Loucy (cell line): ENCODE measurements around the gene GAREM1.
A peak's percentile ranks its signal among the peaks of the same experiment; 100 is the strongest.

Experiments
- EZH2phosphoT487 ChIP-seq: fragments of 200-600 bp; IDR thresholded peaks from 2 replicates; pipeline ENCODE4 v1.6.1; 2018; ENCODE audit warnings: antibody characterized with exemption, mild to moderate bottlenecking, moderate library complexity, borderline replicate concordance
- TF ChIP-seq, protein P1 (sequence below): fragments of 200-600 bp; sonication (generic); conservative IDR thresholded peaks from 2 replicates; pipeline ENCODE4 v1.5.1; 2014; ENCODE audit warnings: mild to moderate bottlenecking, antibody characterized with exemption, low read length

- TF ChIP-seq, protein P1, sequence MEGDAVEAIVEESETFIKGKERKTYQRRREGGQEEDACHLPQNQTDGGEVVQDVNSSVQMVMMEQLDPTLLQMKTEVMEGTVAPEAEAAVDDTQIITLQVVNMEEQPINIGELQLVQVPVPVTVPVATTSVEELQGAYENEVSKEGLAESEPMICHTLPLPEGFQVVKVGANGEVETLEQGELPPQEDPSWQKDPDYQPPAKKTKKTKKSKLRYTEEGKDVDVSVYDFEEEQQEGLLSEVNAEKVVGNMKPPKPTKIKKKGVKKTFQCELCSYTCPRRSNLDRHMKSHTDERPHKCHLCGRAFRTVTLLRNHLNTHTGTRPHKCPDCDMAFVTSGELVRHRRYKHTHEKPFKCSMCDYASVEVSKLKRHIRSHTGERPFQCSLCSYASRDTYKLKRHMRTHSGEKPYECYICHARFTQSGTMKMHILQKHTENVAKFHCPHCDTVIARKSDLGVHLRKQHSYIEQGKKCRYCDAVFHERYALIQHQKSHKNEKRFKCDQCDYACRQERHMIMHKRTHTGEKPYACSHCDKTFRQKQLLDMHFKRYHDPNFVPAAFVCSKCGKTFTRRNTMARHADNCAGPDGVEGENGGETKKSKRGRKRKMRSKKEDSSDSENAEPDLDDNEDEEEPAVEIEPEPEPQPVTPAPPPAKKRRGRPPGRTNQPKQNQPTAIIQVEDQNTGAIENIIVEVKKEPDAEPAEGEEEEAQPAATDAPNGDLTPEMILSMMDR = peak; percentile 28
- TF ChIP-seq EZH2phosphoT487 = no peak
Observed at GRCh38 chr18:32380559-32380958, 90.1 kb downstream of the GAREM1 start.
